AG10803 (cell line): Measurements from ENCODE around the gene PIK3C2G.

ENCODE experiments used
- DNase-seq: peaks from one replicate; pipeline ENCODE4 v3.0.0; 2010; ENCODE audit warnings: low read depth
- H3K4me3 ChIP-seq: 2 replicates; pipeline ENCODE4 v1.5.1; 2011; ENCODE audit warnings: mild to moderate bottlenecking, low read length, control low read depth
- CTCF ChIP-seq: conservative IDR thresholded peaks from 2 replicates; pipeline ENCODE4 v1.5.1; 2011; ENCODE audit warnings: mild to moderate bottlenecking, low read length, control low read depth, inconsistent platforms

Gene PIK3C2G

GRCh38 chr12:18430425-18431048 lies 169.2 kb downstream of the PIK3C2G start:
- H3K4me3 ChIP-seq = no peak overlapping the region
- peak; percentile 98 for TF ChIP-seq CTCF
- DNase-seq = peak; percentile 68

- TF ChIP-seq CTCF = no peak
- no peak overlapping the region for H3K4me3 ChIP-seq
- DNase-seq = no peak
Measured at GRCh38 chr12:18431771-18432170, 170.5 kb downstream of the PIK3C2G start.

GRCh38 chr12:18432206-18432605 lies 170.9 kb downstream of the PIK3C2G start:
- H3K4me3 ChIP-seq = no peak overlapping the region
- no peak for DNase-seq
- no peak for TF ChIP-seq CTCF

- TF ChIP-seq CTCF = no peak
- no peak overlapping the region for H3K4me3 ChIP-seq
- no peak for DNase-seq
Measured at GRCh38 chr12:18436170-18436569, 174.9 kb downstream of the PIK3C2G start.

GRCh38 chr12:18439541-18439940 lies 178.2 kb downstream of the PIK3C2G start:
- no peak overlapping the region for H3K4me3 ChIP-seq
- no peak for TF ChIP-seq CTCF
- DNase-seq = no peak

- TF ChIP-seq CTCF = no peak
- DNase-seq = peak; percentile 24
- no peak overlapping the region for H3K4me3 ChIP-seq
Measured at GRCh38 chr12:18443768-18444437, 182.6 kb downstream of the PIK3C2G start.

- no peak for DNase-seq
- no peak overlapping the region for H3K4me3 ChIP-seq
- no peak for TF ChIP-seq CTCF
Measured at GRCh38 chr12:18446061-18446644, 184.8 kb downstream of the PIK3C2G start.
